Measurements from ENCODE around the gene TRAPPC2L.

DNA sequence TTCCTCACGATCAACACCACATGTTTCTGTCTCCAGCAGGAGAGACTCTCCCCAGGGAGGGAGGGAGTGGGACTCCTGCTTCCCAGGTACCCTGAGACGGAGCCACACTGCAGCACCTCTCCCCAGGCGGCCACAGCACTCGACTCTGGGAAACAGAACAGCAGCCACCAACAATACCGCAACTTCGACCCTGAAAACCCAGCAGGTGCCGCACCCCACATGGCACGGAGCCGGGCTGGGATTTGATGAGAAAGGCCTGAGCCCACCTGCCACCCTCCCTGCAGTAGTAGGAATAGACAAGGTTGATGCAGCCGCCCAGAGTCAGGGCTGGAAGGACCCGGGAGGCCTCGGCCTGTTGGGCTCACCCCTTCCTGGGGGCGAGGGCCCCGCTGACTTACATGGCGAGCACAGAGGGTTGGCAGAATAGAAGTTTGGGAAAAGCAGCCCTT is 14.6 kb upstream of the TRAPPC2L start:
- TF ChIP-seq, protein P1, sequence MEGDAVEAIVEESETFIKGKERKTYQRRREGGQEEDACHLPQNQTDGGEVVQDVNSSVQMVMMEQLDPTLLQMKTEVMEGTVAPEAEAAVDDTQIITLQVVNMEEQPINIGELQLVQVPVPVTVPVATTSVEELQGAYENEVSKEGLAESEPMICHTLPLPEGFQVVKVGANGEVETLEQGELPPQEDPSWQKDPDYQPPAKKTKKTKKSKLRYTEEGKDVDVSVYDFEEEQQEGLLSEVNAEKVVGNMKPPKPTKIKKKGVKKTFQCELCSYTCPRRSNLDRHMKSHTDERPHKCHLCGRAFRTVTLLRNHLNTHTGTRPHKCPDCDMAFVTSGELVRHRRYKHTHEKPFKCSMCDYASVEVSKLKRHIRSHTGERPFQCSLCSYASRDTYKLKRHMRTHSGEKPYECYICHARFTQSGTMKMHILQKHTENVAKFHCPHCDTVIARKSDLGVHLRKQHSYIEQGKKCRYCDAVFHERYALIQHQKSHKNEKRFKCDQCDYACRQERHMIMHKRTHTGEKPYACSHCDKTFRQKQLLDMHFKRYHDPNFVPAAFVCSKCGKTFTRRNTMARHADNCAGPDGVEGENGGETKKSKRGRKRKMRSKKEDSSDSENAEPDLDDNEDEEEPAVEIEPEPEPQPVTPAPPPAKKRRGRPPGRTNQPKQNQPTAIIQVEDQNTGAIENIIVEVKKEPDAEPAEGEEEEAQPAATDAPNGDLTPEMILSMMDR (IDR thresholded peaks at IDR 0.05 in 8 of 11, conservative IDR thresholded peaks at IDR 0.05 in 3 of 11) = no peak
- no peak for TF ChIP-seq POLR2A (IDR thresholded peaks at IDR 0.05)
- no peak for TF ChIP-seq POLR2AphosphoS5 (IDR thresholded peaks at IDR 0.05)
